DND-41 (cell line): Measurements from ENCODE around the gene CREB1.

Experiments
- CTCF ChIP-seq: IDR thresholded peaks from 2 replicates; pipeline ENCODE4 v1.5.1; 2012; ENCODE audit warnings: borderline replicate concordance, low read length, moderate library complexity, mild to moderate bottlenecking; ENCODE audit not compliant: poor library complexity, severe bottlenecking; ENCODE audit errors: extremely low read depth
- EZH2 ChIP-seq: IDR thresholded peaks from 3 replicates; pipeline ENCODE4 v1.6.1; 2012; ENCODE audit warnings: borderline replicate concordance, low read depth, mild to moderate bottlenecking, moderate library complexity, low read length, inconsistent platforms; ENCODE audit not compliant: severe bottlenecking

- no peak for TF ChIP-seq CTCF
- TF ChIP-seq EZH2 = no peak
Measured at GRCh38 chr2:207497596-207497995, 32.2 kb upstream of the CREB1 start.
